Stimulated activated CD4-positive, alpha-beta T cell treated with anti-CD3 and anti-CD28 coated beads, Interleukin-15, amount 100 ng/mL, for 48 hours (primary cell): ENCODE results near the gene OR7G1.
"Not testable (repeated sequence)": the region's sequence is repeated elsewhere in the genome, so short reads cannot be mapped to it uniquely, and the experiment has no call there.

ENCODE experiments used
- DNase-seq, 2 donors: peaks; one replicate each; pipeline ENCODE4 v3.0.0-alpha.2; 2020; ENCODE audit warnings: low read depth in 2 of 2

Gene OR7G1

DNA sequence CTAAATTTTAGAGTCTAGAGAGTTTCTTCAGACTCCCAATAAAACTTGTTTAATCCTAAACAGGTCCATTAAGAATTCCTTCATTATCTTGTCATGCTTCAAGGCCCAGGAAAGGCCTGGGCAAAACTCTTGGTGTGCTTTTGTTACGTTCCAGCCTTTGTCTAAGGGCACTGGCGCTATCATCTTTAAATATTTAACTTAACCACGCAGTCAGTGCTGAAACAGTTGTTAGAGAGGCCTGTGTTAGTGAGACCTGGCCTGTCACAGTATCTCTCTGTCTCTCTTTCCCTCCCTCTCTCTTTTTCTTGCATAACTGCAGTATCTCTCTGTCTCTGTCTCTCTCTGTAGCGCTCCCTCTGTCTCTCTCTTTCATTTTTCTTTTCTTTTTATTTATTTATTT lies 36.9 kb downstream of the OR7G1 start:
- no peak for DNase-seq

DNA sequence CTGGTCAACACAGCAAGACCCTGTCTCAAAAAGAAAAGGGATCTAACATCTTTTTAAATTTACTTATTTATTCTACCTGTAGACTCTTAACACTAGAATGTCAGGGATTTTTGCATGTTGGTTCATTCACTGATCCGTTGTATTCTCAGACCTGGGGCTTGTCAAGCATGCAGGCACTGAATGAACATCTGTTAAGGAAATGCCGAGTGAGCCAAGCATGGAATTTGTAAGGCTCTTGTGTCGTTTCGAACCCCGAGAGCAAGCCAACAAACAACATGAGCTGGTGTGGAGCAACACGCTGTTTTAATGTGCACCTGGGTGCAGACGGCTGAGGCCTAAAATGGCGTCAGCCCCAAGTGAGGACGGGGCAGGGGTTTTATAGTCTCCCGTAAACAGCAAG lies 38.7 kb downstream of the OR7G1 start:
- DNase-seq, result no peak

DNA sequence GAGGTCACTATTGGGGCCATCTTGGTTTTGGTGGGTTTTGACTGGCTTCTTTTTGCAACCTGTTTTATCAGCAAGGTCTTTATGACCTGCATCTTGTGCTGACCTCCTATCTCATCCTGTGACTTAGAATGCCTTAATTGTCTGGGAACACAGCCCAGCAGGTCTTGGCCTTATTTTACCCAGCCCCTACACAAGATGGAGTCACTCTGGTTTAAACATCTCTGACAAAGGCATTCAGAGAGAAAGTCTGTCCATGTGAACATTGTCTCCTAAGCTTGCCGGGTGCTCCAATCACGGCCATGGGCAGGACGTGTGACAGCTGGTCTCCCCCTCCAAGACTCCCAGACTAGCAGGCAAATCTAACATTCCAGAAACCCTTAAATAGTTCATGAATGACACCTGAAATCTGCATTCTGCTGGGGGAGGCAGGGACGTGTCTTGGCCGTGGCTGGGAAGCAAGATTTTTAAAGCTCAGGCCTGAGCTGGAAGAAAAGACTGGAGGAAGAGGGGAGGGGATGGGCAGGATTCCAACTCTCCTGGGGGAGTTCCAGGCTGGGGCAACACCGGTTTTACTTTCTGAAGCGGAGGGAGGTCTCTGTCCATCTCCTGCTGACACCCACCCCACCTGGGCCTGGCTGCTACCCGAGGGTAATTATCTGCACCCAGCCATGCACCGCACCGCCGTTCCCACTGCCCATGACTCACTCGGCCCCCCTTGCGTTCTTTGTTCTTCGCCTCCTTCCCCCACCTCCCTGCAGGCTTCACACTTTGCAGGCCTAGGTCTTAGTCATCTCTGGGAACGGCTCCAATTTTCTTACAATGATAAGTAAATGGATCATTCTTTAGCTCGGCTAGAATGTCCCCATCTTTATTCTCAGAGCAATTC lies 40.3 kb downstream of the OR7G1 start:
- DNase-seq, result no peak

DNA sequence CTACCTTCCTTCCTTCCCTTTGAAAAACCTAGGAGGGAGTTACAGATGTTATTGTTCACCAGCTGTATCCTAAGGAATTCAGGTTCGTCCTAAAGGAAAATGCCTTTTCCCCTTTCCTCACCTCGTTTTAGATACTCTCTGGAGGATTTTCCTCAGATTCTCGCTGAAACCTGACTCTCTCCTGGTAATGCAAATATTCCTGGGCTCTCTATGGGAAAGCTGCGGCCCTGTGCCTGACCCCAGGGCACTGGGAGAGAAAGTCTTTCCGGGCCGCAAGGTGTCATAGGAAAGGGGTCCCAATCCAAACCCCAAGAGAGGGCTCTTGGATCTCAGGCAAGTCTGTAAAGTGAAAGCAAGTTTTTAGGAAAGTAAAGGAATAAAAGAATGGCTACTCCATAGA lies 41.8 kb downstream of the OR7G1 start:
- no peak for DNase-seq

DNA sequence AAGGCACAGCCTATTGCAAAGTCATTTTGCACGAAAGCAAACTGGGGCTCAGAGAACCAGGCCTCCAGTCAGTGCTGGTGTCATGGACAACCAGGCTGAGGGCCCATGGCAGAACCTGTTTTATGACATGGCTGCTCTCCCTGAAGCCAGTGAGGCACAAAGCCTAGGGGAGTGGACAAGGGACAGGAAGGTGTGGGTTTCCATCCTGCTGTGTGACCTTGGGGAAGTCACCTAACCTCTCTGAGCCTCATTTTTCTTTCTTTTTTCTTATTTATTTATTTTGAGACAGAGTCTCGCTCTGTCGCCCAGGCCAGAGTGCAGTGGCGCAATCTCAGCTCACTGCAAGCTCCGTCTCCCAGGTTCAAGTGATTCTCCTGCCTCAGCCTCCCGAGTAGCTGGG lies 43.8 kb downstream of the OR7G1 start:
- not testable (repeated sequence) for DNase-seq

DNA sequence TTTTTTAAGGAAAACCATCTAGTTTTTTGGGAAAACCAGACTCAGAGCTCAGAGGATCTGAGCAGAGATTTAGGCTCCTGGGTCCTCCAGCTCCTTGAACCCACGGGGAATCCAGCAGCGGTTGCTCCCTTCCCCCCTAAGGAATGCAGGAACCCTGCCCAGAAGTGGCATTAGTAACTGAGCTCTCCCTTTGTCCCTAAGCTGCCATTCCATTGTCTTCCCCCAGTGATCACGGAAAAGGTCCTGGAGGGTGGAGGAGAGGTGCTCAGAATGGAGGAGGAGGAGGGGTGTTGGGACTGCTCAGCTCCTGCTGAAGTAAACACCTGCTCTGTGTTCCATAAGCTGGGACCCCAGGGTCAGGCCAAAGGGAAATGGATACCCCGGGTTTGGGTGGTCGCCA lies 45.5 kb downstream of the OR7G1 start:
- DNase-seq, result no peak

DNA sequence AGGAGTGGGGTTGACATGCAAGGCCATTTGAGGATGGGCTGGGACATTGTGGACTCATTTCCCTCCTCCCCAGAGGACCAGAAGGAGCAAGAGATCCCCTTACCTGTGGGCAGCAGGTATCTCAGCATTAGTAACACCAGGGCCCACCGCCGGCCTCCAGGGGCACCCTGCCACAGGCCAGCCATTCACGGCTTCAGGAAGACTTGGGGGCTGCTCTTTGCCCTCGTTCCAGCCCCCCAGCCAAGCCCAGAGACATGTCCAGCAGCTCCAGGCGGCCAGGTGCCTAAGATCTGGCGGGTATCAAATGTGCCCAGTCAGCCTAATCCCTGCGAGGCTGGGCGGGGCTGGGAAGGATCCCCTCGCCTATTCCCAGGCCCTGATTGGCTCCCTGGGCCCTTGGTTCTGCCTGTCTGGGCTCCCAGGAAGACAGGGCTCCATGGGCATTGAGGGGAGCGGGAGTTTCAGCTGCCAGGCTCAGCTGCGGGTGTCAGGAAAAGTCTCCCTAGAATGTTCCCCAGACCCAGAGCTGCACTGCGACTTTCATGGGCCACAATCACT lies 50.0 kb downstream of the OR7G1 start:
- no peak for DNase-seq
